Immature natural killer cell (primary cell): ENCODE results near the gene SEMA5A. TPM values are rescaled to one million over a fixed set of nuclear protein-coding genes. Genes with fewer than 3 reads are reported as not detected.
"Not testable (repeated sequence)": the region's sequence is repeated elsewhere in the genome, so short reads cannot be mapped to it uniquely, and the experiment has no call there.

Experiments
- DNase-seq, 3 donors: peaks; one replicate each; pipeline ENCODE4 v3.0.0; 2022; ENCODE audit warnings: mixed read lengths in 1 of 3
- H3K27ac Mint-ChIP-seq, 6 donors: one replicate each; pipeline ENCODE4 v1.8.0; 2020; ENCODE audit warnings: mixed read lengths in 6 of 6, mild to moderate bottlenecking in 5 of 6, inconsistent platforms in 4 of 6, moderate library complexity in 3 of 6
- H3K27me3 Mint-ChIP-seq, 3 donors: one replicate each; pipeline ENCODE4 v1.8.0; 2020 to 2021; ENCODE audit warnings: low read depth in 3 of 3, mild to moderate bottlenecking in 3 of 3, mixed read lengths in 3 of 3, moderate library complexity in 3 of 3, inconsistent platforms in 1 of 3
- H3K36me3 Mint-ChIP-seq, 3 donors: one replicate each; pipeline ENCODE4 v1.8.0; 2020; ENCODE audit warnings: mixed read lengths in 3 of 3, inconsistent platforms in 2 of 3, mild to moderate bottlenecking in 2 of 3
- H3K4me1 Mint-ChIP-seq, 2 donors: one replicate each; pipeline ENCODE4 v1.8.0; 2020; ENCODE audit warnings: inconsistent platforms in 2 of 2, mild to moderate bottlenecking in 2 of 2, mixed read lengths in 2 of 2, moderate library complexity in 1 of 2
- H3K4me3 Mint-ChIP-seq, 5 donors: one replicate each; pipeline ENCODE4 v1.8.0; 2020; ENCODE audit warnings: mild to moderate bottlenecking in 5 of 5, mixed read lengths in 5 of 5, inconsistent platforms in 3 of 5, moderate library complexity in 3 of 5
- H3K9me3 Mint-ChIP-seq, 6 donors: one replicate each; pipeline ENCODE4 v1.8.0; 2020; ENCODE audit warnings: mild to moderate bottlenecking in 6 of 6, mixed read lengths in 6 of 6, inconsistent platforms in 4 of 6, moderate library complexity in 3 of 6
- polyA plus RNA-seq, 3 donors: library from polyadenylated mRNA; unstranded; fragments of 300-500 nt; fragmentation: Illumina TruSeq; gene quantifications; one replicate each; pipeline ENCODE4 v1.2.3, GENCODE V29; 2021

SEMA5A gene
- polyA plus RNA-seq, 3 donors from 2014 or later = 0.02 TPM; not detected in 2

GRCh38 chr5:9375756-9376155 lies 170.1 kb downstream of the SEMA5A start:
- no peak overlapping the region for H3K27ac Mint-ChIP-seq
- no peaks in the 10 kb centered on the region for H3K36me3 Mint-ChIP-seq
- no peak for DNase-seq
- no peak overlapping the region for H3K4me3 Mint-ChIP-seq
- peaks cover 0 to 5% (median 0%) of the 10 kb centered on the region in 3 donors for H3K27me3 Mint-ChIP-seq
- peaks cover 4 to 30% (median 11%) of the 10 kb centered on the region in 6 donors for H3K9me3 Mint-ChIP-seq
- no peaks in the 10 kb centered on the region for H3K4me1 Mint-ChIP-seq

- no peak for DNase-seq
- no peaks in the 10 kb centered on the region for H3K4me1 Mint-ChIP-seq
- H3K4me3 Mint-ChIP-seq = no peak overlapping the region
- no peak overlapping the region for H3K27ac Mint-ChIP-seq
- H3K9me3 Mint-ChIP-seq = peaks cover 4 to 33% (median 12%) of the 10 kb centered on the region in 6 donors
- peaks cover 0 to 5% (median 0%) of the 10 kb centered on the region in 3 donors for H3K27me3 Mint-ChIP-seq
- H3K36me3 Mint-ChIP-seq = no peaks in the 10 kb centered on the region
These were observed 171.8 kb downstream of the SEMA5A start for GRCh38 chr5:9374025-9374424.

GRCh38 chr5:9373571-9373970 lies 172.3 kb downstream of the SEMA5A start:
- H3K36me3 Mint-ChIP-seq = no peaks in the 10 kb centered on the region
- H3K4me3 Mint-ChIP-seq = no peak overlapping the region
- H3K9me3 Mint-ChIP-seq = peaks cover 4 to 33% (median 12%) of the 10 kb centered on the region in 6 donors
- no peaks in the 10 kb centered on the region for H3K4me1 Mint-ChIP-seq
- H3K27ac Mint-ChIP-seq = no peak overlapping the region
- H3K27me3 Mint-ChIP-seq = peaks cover 0 to 5% (median 0%) of the 10 kb centered on the region in 3 donors
- no peak for DNase-seq

- Mint-ChIP-seq H3K27me3 (peaks cover 0 to 3% (median 0%) of the 10 kb centered on the region in 3 donors), H3K36me3 (no peaks in the 10 kb centered on the region), H3K4me3 (no peak overlapping the region), H3K9me3 (peaks cover 0 to 16% (median 9%) of the 10 kb centered on the region in 6 donors), H3K4me1 (no peaks in the 10 kb centered on the region), H3K27ac (no peak overlapping the region)
- DNase-seq = no peak
These were observed 175.6 kb downstream of the SEMA5A start for GRCh38 chr5:9370256-9370655.

- H3K36me3 Mint-ChIP-seq = peaks cover 0 to 4% (median 0%) of the 10 kb centered on the region in 3 donors
- H3K9me3 Mint-ChIP-seq = peaks cover 1 to 13% (median 6%) of the 10 kb centered on the region in 6 donors
- H3K27me3 Mint-ChIP-seq = no peaks in the 10 kb centered on the region
- peaks cover 0 to 6% of the 10 kb centered on the region in 2 donors for H3K4me1 Mint-ChIP-seq
- no peak overlapping the region for H3K27ac Mint-ChIP-seq
- H3K4me3 Mint-ChIP-seq = no peak overlapping the region
- no peak for DNase-seq
These were observed 180.4 kb downstream of the SEMA5A start for GRCh38 chr5:9365512-9365911.

- H3K4me3 Mint-ChIP-seq = no peak overlapping the region
- H3K27ac Mint-ChIP-seq = no peak overlapping the region
- H3K4me1 Mint-ChIP-seq = peaks cover 0 to 6% of the 10 kb centered on the region in 2 donors
- no peak for DNase-seq
- peaks cover 0 to 19% (median 5%) of the 10 kb centered on the region in 6 donors for H3K9me3 Mint-ChIP-seq
- H3K27me3 Mint-ChIP-seq = peaks cover 0 to 2% (median 0%) of the 10 kb centered on the region in 3 donors
- H3K36me3 Mint-ChIP-seq = peaks cover 0 to 4% (median 0%) of the 10 kb centered on the region in 3 donors
These were observed 182.4 kb downstream of the SEMA5A start for GRCh38 chr5:9363449-9363848.

- Mint-ChIP-seq H3K27me3 (peaks cover 0 to 2% (median 0%) of the 10 kb centered on the region in 3 donors), H3K9me3 (peaks cover 0 to 23% (median 5%) of the 10 kb centered on the region in 6 donors), H3K4me3 (no peak overlapping the region), H3K27ac (no peak overlapping the region), H3K4me1 (peaks cover 0 to 6% of the 10 kb centered on the region in 2 donors), H3K36me3 (peaks cover 0 to 4% (median 0%) of the 10 kb centered on the region in 3 donors)
- DNase-seq = no peak
These were observed 182.8 kb downstream of the SEMA5A start for GRCh38 chr5:9363026-9363425.

GRCh38 chr5:9362600-9362999 lies 183.3 kb downstream of the SEMA5A start:
- peaks cover 0 to 4% (median 0%) of the 10 kb centered on the region in 3 donors for H3K36me3 Mint-ChIP-seq
- H3K4me1 Mint-ChIP-seq = peaks cover 0 to 6% of the 10 kb centered on the region in 2 donors
- H3K4me3 Mint-ChIP-seq = no peak overlapping the region
- H3K9me3 Mint-ChIP-seq = peaks cover 0 to 27% (median 6%) of the 10 kb centered on the region in 6 donors
- H3K27ac Mint-ChIP-seq = no peak overlapping the region
- peaks cover 0 to 2% (median 0%) of the 10 kb centered on the region in 3 donors for H3K27me3 Mint-ChIP-seq
- DNase-seq = no peak

- no peak for DNase-seq
- H3K4me1 Mint-ChIP-seq = peaks cover 0 to 6% of the 10 kb centered on the region in 2 donors
- peaks cover 0 to 2% (median 0%) of the 10 kb centered on the region in 3 donors for H3K27me3 Mint-ChIP-seq
- no peak overlapping the region for H3K27ac Mint-ChIP-seq
- H3K9me3 Mint-ChIP-seq = peaks cover 0 to 27% (median 6%) of the 10 kb centered on the region in 6 donors
- no peak overlapping the region for H3K4me3 Mint-ChIP-seq
- H3K36me3 Mint-ChIP-seq = peaks cover 0 to 4% (median 0%) of the 10 kb centered on the region in 3 donors
These were observed 184.0 kb downstream of the SEMA5A start for GRCh38 chr5:9361835-9362234.

- Mint-ChIP-seq H3K36me3 (peaks cover 0 to 4% (median 3%) of the 10 kb centered on the region in 3 donors), H3K9me3 (peaks cover 5 to 32% (median 13%) of the 10 kb centered on the region in 6 donors), H3K27me3 (peaks cover 0 to 2% (median 0%) of the 10 kb centered on the region in 3 donors), H3K4me3 (no peak overlapping the region), H3K4me1 (peaks cover 0 to 6% of the 10 kb centered on the region in 2 donors), H3K27ac (no peak overlapping the region)
- DNase-seq = no peak
These were observed 186.8 kb downstream of the SEMA5A start for GRCh38 chr5:9358961-9359685.

- H3K36me3 Mint-ChIP-seq = peaks cover 0 to 3% (median under 1%) of the 10 kb centered on the region in 3 donors
- peaks cover 0 to 3% (median 2%) of the 10 kb centered on the region in 3 donors for H3K27me3 Mint-ChIP-seq
- no peak overlapping the region for H3K27ac Mint-ChIP-seq
- peaks cover 5 to 38% (median 16%) of the 10 kb centered on the region in 6 donors for H3K9me3 Mint-ChIP-seq
- no peak overlapping the region for H3K4me3 Mint-ChIP-seq
- DNase-seq = no peak
- H3K4me1 Mint-ChIP-seq = no peaks in the 10 kb centered on the region
These were observed 189.5 kb downstream of the SEMA5A start for GRCh38 chr5:9356351-9356825.

- Mint-ChIP-seq H3K27me3 (peaks cover 0 to 3% (median 2%) of the 10 kb centered on the region in 3 donors), H3K36me3 (peaks cover 0 to 3% (median 0%) of the 10 kb centered on the region in 3 donors), H3K27ac (no peak overlapping the region), H3K4me3 (no peak overlapping the region), H3K9me3 (peaks cover 5 to 29% (median 13%) of the 10 kb centered on the region in 6 donors), H3K4me1 (no peaks in the 10 kb centered on the region)
- no peak for DNase-seq
These were observed 191.4 kb downstream of the SEMA5A start for GRCh38 chr5:9354336-9355081.

- H3K27me3 Mint-ChIP-seq, H3K36me3 Mint-ChIP-seq, H3K4me1 Mint-ChIP-seq, H3K4me3 Mint-ChIP-seq, DNase-seq, H3K27ac Mint-ChIP-seq: not testable (repeated sequence)
- H3K9me3 Mint-ChIP-seq = peaks cover 5 to 28% (median 13%) of the 10 kb centered on the region in 6 donors
These were observed 192.8 kb downstream of the SEMA5A start for GRCh38 chr5:9353048-9353447.

GRCh38 chr5:9351546-9351945 lies 194.3 kb downstream of the SEMA5A start:
- Mint-ChIP-seq H3K9me3 (peaks cover 5 to 24% (median 10%) of the 10 kb centered on the region in 6 donors), H3K27ac (no peak overlapping the region), H3K36me3 (peaks cover 0 to 3% (median 0%) of the 10 kb centered on the region in 3 donors), H3K27me3 (peaks cover 0 to 2% (median 2%) of the 10 kb centered on the region in 3 donors), H3K4me3 (no peak overlapping the region), H3K4me1 (no peaks in the 10 kb centered on the region)
- no peak for DNase-seq
